ENCODE data around the gene SPINDOC.
"Not testable (repeated sequence)": the region's sequence is repeated elsewhere in the genome, so short reads cannot be mapped to it uniquely, and the experiment has no call there.

The SPINDOC gene

GRCh38 chr11:63813035-63813562 lies at the start of gene SPINDOC:
TSS of gene SPINDOC (plus strand) at chr11:63813456. CDS start at chr11:63813687, 231 bp downstream.
- peak; percentile 27 for DNase-seq

GRCh38 chr11:63763496-63764339 lies 49.5 kb upstream of the SPINDOC start:
- DNase-seq = no peak

- no peak for DNase-seq
Observed at GRCh38 chr11:63764340-63764678, 48.9 kb upstream of the SPINDOC start.

- DNase-seq = no peak
Observed at GRCh38 chr11:63764679-63765647, 48.3 kb upstream of the SPINDOC start.

- DNase-seq = no peak
Observed at GRCh38 chr11:63765688-63766241, 47.5 kb upstream of the SPINDOC start.

GRCh38 chr11:63766531-63767235 lies 46.6 kb upstream of the SPINDOC start:
- no peak for DNase-seq

- no peak for DNase-seq
Observed at GRCh38 chr11:63767267-63767564, 46.0 kb upstream of the SPINDOC start.

- DNase-seq = no peak
Observed at GRCh38 chr11:63767565-63768236, 45.6 kb upstream of the SPINDOC start.

- DNase-seq = no peak
Observed at GRCh38 chr11:63768237-63769041, 44.8 kb upstream of the SPINDOC start, which contains the start of gene ZFTA. TSS of gene ZFTA (minus strand) at chr11:63768775. CDS start at chr11:63768622, 153 bp downstream.

GRCh38 chr11:63769042-63769713 lies 44.1 kb upstream of the SPINDOC start:
- DNase-seq = no peak

GRCh38 chr11:63769714-63770455 lies 43.4 kb upstream of the SPINDOC start:
- DNase-seq = no peak

- no peak for DNase-seq
Observed at GRCh38 chr11:63770763-63771162, 42.5 kb upstream of the SPINDOC start.

GRCh38 chr11:63771741-63772318 lies 41.4 kb upstream of the SPINDOC start:
- not testable (repeated sequence) for DNase-seq

- DNase-seq = no peak
Observed at GRCh38 chr11:63775191-63775590, 38.1 kb upstream of the SPINDOC start.

- DNase-seq = no peak
Observed at GRCh38 chr11:63779039-63779438, 34.2 kb upstream of the SPINDOC start.

GRCh38 chr11:63782749-63783148 lies 30.5 kb upstream of the SPINDOC start:
- DNase-seq = no peak

GRCh38 chr11:63783925-63784592 lies 29.2 kb upstream of the SPINDOC start:
- no peak for DNase-seq

GRCh38 chr11:63785823-63786222 lies 27.4 kb upstream of the SPINDOC start:
- no peak for DNase-seq

All from amniotic stem cell (primary cell).